Left ventricle myocardium inferior (tissue), 1 donor: ENCODE results near the gene NT5DC2. TPM values are rescaled to one million over a fixed set of nuclear protein-coding genes. Genes with fewer than 3 reads are reported as not detected.

ENCODE experiments used
- DNase-seq: peaks from one replicate; pipeline ENCODE4 v3.0.0-alpha.2; 2020
- H3K27ac ChIP-seq: fragments of 200-600 bp; replicated peaks from 2 replicates; pipeline ENCODE4 v1.8.0; 2021
- H3K27me3 ChIP-seq: fragments of 200-600 bp; 2 replicates; pipeline ENCODE4 v1.8.0; 2021; ENCODE audit warnings: low read depth
- H3K36me3 ChIP-seq: fragments of 200-600 bp; 2 replicates; pipeline ENCODE4 v1.8.0; 2021
- H3K4me1 ChIP-seq: fragments of 200-600 bp; 2 replicates; pipeline ENCODE4 v1.8.0; 2021
- H3K4me3 ChIP-seq: fragments of 200-600 bp; 2 replicates; pipeline ENCODE4 v1.8.0; 2021; ENCODE audit warnings: mild to moderate bottlenecking, moderate library complexity
- H3K9me3 ChIP-seq: fragments of 200-600 bp; replicated peaks from 2 replicates; pipeline ENCODE4 v1.8.0; 2021
- intact Hi-C: fragments of 100-400 bp; cut with micrococcal nuclease; formaldehyde crosslinking; loops from one replicate; pipeline ENCODE4 v1.11.0; 2022
- total RNA-seq: library from RNA; stranded (reverse); fragmentation: NEBNext Ultra II Directional; extraction: Animal tissue kit (Norgen Biotek cat#: 25700); gene quantifications from one replicate; pipeline ENCODE4 v1.2.1, GENCODE V29; 2021
- TF ChIP-seq, protein P1 (sequence below): fragments of 200-600 bp; IDR thresholded peaks from 2 replicates; pipeline ENCODE4 v1.8.0; 2021; ENCODE audit warnings: antibody characterized with exemption, mild to moderate bottlenecking, borderline replicate concordance
- donor health status: DM: no; HTN: yes; CAD: no; lungs with severe emphysema.

Gene NT5DC2
- total RNA-seq, 1 donor from 2014 or later, result 69.3 TPM

DNA sequence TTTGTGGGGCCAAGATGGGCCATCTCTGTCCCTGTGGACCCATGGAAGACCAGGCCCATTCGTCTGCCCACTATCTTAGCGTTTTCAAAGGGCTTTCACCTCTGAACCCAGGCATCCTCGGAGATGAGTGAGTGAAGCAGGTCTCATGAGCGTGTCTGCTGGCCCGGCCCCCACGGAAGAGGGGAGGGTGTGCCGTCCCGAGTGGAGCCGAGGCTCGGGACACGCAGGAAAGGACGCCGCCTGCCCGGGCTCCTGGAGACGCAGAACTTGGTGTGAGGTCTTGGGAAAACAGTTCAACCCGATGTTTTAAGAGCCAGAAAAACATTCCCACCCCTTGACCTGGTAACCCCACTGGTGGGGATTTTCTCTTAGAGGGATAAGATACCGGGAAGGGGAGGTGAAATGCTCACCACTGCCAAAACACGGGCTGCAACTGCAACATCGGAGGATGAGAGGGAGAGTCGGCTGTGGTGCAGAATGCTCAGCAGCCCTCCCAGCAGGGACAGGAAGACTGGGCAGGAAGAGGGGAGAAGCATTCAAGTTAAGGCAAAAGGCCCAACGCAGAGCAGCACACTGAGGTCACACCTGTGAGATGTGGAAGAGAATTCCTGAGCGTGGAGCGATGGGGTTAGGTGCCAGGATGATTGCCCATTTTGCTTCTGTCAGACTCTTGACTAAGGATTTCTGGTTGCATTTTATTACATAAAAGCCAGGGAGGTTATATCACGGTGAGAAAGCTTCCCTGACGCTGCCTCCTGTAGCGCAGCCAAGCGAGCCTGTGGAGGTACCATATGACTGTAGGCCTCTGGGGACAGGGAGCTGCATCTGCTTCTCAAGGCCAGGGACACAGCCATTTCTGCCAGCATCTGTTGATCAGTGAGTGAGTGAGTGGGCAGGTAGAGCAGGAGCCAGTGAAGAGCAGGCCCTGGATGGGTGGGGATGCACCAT is 52.6 kb downstream of the NT5DC2 start:
- H3K27ac ChIP-seq, result peak overlapping the region; percentile 30
- H3K27me3 ChIP-seq, result no peaks in the 10 kb centered on the region
- TF ChIP-seq, protein P1, sequence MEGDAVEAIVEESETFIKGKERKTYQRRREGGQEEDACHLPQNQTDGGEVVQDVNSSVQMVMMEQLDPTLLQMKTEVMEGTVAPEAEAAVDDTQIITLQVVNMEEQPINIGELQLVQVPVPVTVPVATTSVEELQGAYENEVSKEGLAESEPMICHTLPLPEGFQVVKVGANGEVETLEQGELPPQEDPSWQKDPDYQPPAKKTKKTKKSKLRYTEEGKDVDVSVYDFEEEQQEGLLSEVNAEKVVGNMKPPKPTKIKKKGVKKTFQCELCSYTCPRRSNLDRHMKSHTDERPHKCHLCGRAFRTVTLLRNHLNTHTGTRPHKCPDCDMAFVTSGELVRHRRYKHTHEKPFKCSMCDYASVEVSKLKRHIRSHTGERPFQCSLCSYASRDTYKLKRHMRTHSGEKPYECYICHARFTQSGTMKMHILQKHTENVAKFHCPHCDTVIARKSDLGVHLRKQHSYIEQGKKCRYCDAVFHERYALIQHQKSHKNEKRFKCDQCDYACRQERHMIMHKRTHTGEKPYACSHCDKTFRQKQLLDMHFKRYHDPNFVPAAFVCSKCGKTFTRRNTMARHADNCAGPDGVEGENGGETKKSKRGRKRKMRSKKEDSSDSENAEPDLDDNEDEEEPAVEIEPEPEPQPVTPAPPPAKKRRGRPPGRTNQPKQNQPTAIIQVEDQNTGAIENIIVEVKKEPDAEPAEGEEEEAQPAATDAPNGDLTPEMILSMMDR, result no peak
- H3K36me3 ChIP-seq, result peaks cover 76% of the 10 kb centered on the region
- H3K4me1 ChIP-seq, result peaks cover 43% of the 10 kb centered on the region
- intact Hi-C loops, result no loop called here
- no peaks in the 10 kb centered on the region for H3K9me3 ChIP-seq
- DNase-seq, result no peak
- H3K4me3 ChIP-seq, result peak overlapping the region; percentile 21

DNA sequence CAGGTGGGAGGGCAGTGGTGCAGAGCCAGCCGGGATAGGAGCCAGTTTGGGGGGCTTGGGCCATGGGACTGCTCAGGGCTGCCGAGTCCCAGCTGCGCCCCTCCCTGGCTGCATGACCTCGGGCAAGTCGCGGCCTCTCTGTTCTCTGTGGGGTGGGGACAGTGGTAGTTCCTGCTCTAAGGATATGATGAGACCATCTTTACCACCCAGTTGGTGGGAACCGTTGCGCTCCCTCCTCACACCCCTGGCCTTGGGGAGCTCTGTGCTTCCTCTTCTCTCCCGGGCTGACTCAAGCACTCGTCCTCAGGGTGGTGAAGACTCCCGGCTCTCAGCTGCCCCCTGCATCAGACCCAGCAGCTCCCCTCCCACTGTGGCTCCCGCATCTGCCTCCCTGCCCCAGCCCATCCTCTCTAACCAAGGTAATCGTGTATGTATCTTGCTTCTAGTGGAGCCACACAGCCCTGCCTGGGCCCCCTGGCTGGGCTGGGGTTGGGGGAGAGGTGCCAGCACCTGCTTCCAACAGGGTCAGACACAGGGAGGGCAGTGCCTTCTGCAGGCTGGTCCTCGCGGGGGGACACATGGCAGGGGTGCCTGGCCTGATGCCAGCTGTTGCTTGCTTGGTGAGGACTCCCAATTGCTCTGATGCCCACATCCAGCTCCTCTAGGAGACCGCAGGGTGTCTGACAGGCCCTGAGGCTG is 53.6 kb downstream of the NT5DC2 start:
- no peak for DNase-seq
- Histone ChIP-seq H3K9me3 (no peaks in the 10 kb centered on the region), H3K27ac (peak overlapping the region; percentile 30), H3K4me1 (peaks cover 36% of the 10 kb centered on the region), H3K4me3 (peak overlapping the region; percentile 21), H3K27me3 (no peaks in the 10 kb centered on the region), H3K36me3 (peaks cover 80% of the 10 kb centered on the region)
- intact Hi-C loops, result loop anchor here (10.0 kb wide), 1 partner anchor 65 kb away; no protein-coding TSS in a partner anchor
- TF ChIP-seq, protein P1, result no peak

DNA sequence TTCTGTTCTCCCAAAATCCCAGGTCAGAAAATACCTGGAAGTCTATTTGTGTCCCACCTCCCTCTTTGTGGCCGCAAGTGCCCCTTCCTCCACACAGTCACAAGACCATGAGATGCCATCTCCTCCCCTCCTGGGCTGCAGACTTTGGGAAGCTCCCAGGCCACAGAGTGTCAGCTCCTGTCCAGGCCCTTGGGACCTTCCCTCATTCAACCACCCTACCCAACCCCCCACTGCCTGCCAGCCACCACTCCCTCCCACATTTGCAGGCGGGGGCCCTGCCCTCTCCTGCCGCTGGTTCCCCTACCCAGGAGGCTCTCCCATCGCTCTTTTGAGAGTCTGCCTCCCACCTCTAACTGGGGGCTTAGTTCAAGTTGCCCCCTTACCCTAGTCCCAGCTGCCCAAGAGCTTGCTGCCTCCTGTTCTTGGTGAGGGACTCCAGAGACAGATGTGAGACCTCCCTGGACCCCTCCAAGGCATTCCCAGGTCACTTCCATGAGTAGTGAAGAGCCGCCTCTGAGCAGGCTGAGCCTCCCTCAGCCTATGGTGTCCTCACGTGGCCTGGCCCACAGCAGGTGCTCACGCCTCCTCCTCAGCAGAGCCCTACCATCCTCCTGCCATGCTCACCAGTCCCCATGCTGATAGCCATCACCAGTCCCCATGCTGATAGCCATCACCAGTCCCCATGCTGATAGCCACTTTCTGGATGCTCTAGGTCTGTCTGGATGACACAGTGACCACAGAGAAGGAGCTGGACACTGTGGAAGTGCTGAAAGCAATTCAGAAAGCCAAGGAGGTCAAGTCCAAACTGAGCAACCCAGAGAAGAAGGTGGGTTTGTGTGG is 54.4 kb downstream of the NT5DC2 start:
- Histone ChIP-seq H3K27me3 (no peaks in the 10 kb centered on the region), H3K9me3 (no peaks in the 10 kb centered on the region), H3K4me3 (no peak overlapping the region), H3K27ac (peak overlapping the region; percentile 30), H3K4me1 (peaks cover 28% of the 10 kb centered on the region), H3K36me3 (peaks cover 87% of the 10 kb centered on the region)
- DNase-seq, result no peak
- intact Hi-C loops, result loop anchor here (10.0 kb wide), 1 partner anchor 66 kb away; no protein-coding TSS in a partner anchor
- TF ChIP-seq, protein P1, result no peak

DNA sequence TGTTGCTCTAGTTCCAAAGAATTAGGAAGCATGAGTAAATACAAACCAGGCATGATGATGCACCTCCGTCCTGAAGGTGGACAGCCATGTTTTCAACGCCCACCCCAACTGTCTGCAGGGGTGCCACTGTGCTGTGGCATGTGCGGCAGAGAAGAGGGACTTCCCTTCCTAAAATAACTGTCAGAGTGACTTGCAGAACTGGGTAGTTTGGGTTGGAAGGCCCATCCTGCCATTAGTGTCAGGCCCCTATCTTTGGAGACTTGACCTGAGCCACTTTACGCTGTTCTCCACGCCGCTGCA is 55.9 kb downstream of the NT5DC2 start:
- H3K4me1 ChIP-seq, result peaks cover 18% of the 10 kb centered on the region
- no peak overlapping the region for H3K27ac ChIP-seq
- H3K36me3 ChIP-seq, result peaks cover 99% of the 10 kb centered on the region
- no peak for DNase-seq
- TF ChIP-seq, protein P1, result no peak
- H3K4me3 ChIP-seq, result no peak overlapping the region
- intact Hi-C loops, result loop anchor here (10.0 kb wide), 1 partner anchor 67 kb away; no protein-coding TSS in a partner anchor
- no peaks in the 10 kb centered on the region for H3K9me3 ChIP-seq
- H3K27me3 ChIP-seq, result no peaks in the 10 kb centered on the region

DNA sequence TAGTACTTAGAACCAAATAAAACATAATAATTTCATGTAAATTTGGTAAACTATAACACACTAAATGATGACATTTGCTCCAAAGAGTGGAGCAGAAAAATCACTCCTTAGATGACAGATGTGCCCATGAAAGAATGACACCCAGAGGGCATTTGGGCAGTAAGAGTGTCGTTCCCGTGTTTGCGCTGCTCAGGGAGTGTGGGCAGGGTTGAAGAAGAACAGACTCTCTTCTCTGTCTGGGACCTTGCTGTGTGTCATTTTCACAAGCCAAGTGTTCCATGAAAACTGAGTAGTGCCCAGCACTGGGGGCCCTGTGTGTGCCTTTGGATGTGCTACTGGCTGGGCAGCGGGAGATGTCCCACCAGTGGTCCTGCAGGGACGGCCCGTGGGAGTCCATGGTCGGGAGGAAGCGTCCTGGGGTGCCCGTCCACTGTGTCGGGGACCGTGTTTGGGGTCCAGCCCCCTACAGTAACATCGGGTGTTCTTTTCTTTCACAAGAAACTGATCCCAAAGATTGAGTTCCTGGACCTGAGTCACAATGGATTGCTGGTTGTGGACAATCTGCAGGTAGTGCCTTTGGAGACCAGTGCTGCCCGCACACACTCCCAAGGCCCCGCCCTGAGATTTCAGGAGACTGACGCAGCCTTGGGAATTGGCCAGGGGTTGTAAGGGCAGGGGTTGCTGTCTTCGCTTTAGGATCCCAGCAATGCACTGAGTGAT is 56.4 kb downstream of the NT5DC2 start:
- TF ChIP-seq, protein P1, result no peak
- peaks cover 21% of the 10 kb centered on the region for H3K4me1 ChIP-seq
- peaks cover 99% of the 10 kb centered on the region for H3K36me3 ChIP-seq
- intact Hi-C loops, result loop anchor here (10.0 kb wide), 1 partner anchor 68 kb away; no protein-coding TSS in a partner anchor
- H3K4me3 ChIP-seq, result no peak overlapping the region
- no peak overlapping the region for H3K27ac ChIP-seq
- H3K27me3 ChIP-seq, result no peaks in the 10 kb centered on the region
- H3K9me3 ChIP-seq, result no peaks in the 10 kb centered on the region
- no peak for DNase-seq
